Liver (tissue), 9 donors: ENCODE measurements around the gene UGT1A5. TPM values are rescaled to one million over a fixed set of nuclear protein-coding genes. Genes with fewer than 3 reads are reported as not detected.

Experiments
- DNase-seq: peaks from one replicate; pipeline ENCODE4 v3.0.0-alpha.2; 2017; ENCODE audit warnings: low spot score
- H3K27ac ChIP-seq, 2 donors: one replicate each; pipeline ENCODE4 v1.7.0; 2013; ENCODE audit warnings: inconsistent platforms in 2 of 2, low read length in 2 of 2, control low read depth in 1 of 2, low read depth in 1 of 2, mild to moderate bottlenecking in 1 of 2
- H3K27me3 ChIP-seq, 4 donors: one replicate each; pipeline versions ENCODE4 v1.6.1 to v1.7.0; 2013; ENCODE audit warnings: low read length in 3 of 4, inconsistent platforms in 1 of 4, mild to moderate bottlenecking in 1 of 4, moderate library complexity in 1 of 4; ENCODE audit not compliant: control insufficient read depth in 4 of 4, insufficient read depth in 4 of 4
- H3K36me3 ChIP-seq, 4 donors: one replicate each; pipeline versions ENCODE4 v1.6.1 to v1.7.0; 2013; ENCODE audit warnings: low read length in 3 of 4, mild to moderate bottlenecking in 3 of 4, low read depth in 1 of 4, moderate library complexity in 1 of 4; ENCODE audit not compliant: control insufficient read depth in 4 of 4, insufficient read depth in 3 of 4
- H3K4me1 ChIP-seq, 4 donors: one replicate each; pipeline versions ENCODE4 v1.6.1 to v1.7.0; 2013; ENCODE audit warnings: low read length in 3 of 4, mild to moderate bottlenecking in 3 of 4, moderate library complexity in 1 of 4; ENCODE audit not compliant: control insufficient read depth in 4 of 4, insufficient read depth in 4 of 4
- H3K4me3 ChIP-seq, 3 donors: one replicate each; pipeline versions ENCODE4 v1.6.1 to v1.7.0; 2013; ENCODE audit warnings: low read length in 3 of 3, control low read depth in 1 of 3, low read depth in 1 of 3, mild to moderate bottlenecking in 1 of 3
- H3K9ac ChIP-seq, 2 donors: one replicate each; pipeline ENCODE4 v1.7.0; 2013; ENCODE audit warnings: low read length in 2 of 2, mild to moderate bottlenecking in 2 of 2, moderate library complexity in 2 of 2, control low read depth in 1 of 2, low read depth in 1 of 2
- H3K9me3 ChIP-seq, 4 donors: one replicate each; pipeline versions ENCODE4 v1.6.1 to v1.7.0; 2013; ENCODE audit warnings: low read length in 3 of 4; ENCODE audit not compliant: control insufficient read depth in 4 of 4
- ATF3 ChIP-seq: IDR thresholded peaks from 2 replicates; pipeline ENCODE4 v1.6.1; 2016; ENCODE audit warnings: antibody characterized with exemption
- CTCF ChIP-seq: fragments of 150-350 bp; IDR thresholded peaks from 2 replicates; pipeline ENCODE4 v1.5.1; 2017; ENCODE audit warnings: improper control_type of control experiment, low read depth, low read length; ENCODE audit not compliant: missing input control
- FOXA1 ChIP-seq: IDR thresholded peaks from 2 replicates; pipeline ENCODE4 v1.6.1; 2016; ENCODE audit warnings: antibody characterized with exemption
- FOXA2 ChIP-seq: IDR thresholded peaks from 2 replicates; pipeline ENCODE4 v1.6.1; 2016; ENCODE audit warnings: antibody characterized with exemption
- GABPA ChIP-seq, 2 donors: IDR thresholded peaks in 1 of 2; conservative IDR thresholded peaks in 1 of 2; 2 replicates each; pipeline ENCODE4 v1.6.1; 2016; ENCODE audit warnings: antibody characterized with exemption in 2 of 2, mild to moderate bottlenecking in 1 of 2, moderate library complexity in 1 of 2
- HNF4A ChIP-seq, 2 donors: conservative IDR thresholded peaks; 2 replicates each; pipeline ENCODE4 v1.6.1; 2016; ENCODE audit warnings: antibody characterized with exemption in 2 of 2, mild to moderate bottlenecking in 2 of 2
- HNF4G ChIP-seq: IDR thresholded peaks from 2 replicates; pipeline ENCODE4 v1.6.1; 2016; ENCODE audit warnings: antibody characterized with exemption
- JUND ChIP-seq, 2 donors: IDR thresholded peaks; 2 replicates each; pipeline ENCODE4 v1.6.1; 2016; ENCODE audit warnings: antibody characterized with exemption in 2 of 2
- MAX ChIP-seq: IDR thresholded peaks from 2 replicates; pipeline ENCODE4 v1.6.1; 2016; ENCODE audit warnings: antibody characterized with exemption
- NR2F2 ChIP-seq: IDR thresholded peaks from 2 replicates; pipeline ENCODE4 v1.6.1; 2016; ENCODE audit warnings: antibody characterized with exemption
- REST ChIP-seq: IDR thresholded peaks from 2 replicates; pipeline ENCODE4 v1.6.1; 2016; ENCODE audit warnings: antibody characterized with exemption, mild to moderate bottlenecking
- RXRA ChIP-seq, 2 donors: IDR thresholded peaks; 2 replicates each; pipeline ENCODE4 v1.6.1; 2017 to 2018; ENCODE audit warnings: antibody characterized with exemption in 2 of 2, mild to moderate bottlenecking in 1 of 2
- SP1 ChIP-seq: IDR thresholded peaks from 2 replicates; pipeline ENCODE4 v1.6.1; 2018; ENCODE audit warnings: antibody characterized with exemption, mild to moderate bottlenecking
- TAF1 ChIP-seq: conservative IDR thresholded peaks from 2 replicates; pipeline ENCODE4 v1.6.1; 2016; ENCODE audit warnings: antibody characterized with exemption, mild to moderate bottlenecking
- YY1 ChIP-seq: IDR thresholded peaks from 2 replicates; pipeline ENCODE4 v1.6.1; 2016; ENCODE audit warnings: antibody characterized with exemption, mild to moderate bottlenecking
- WGBS: extraction: QIAGEN DNeasy Blood & Tissue Kit; methylation state at CpG from one replicate; pipeline ENCODE4 v1.1.7; 2013; 5-methylcytosine and 5-hydroxymethylcytosine counted together
- polyA plus RNA-seq, 2 donors: library from polyadenylated mRNA; stranded (reverse) in 1 of 2; unstranded in 1 of 2; fragments of 200-250 nt in 1 of 2; fragments of >200 nt in 1 of 2; fragmentation: Nextera tagmentation in 1 of 2; extraction: Ambion mirVana in 1 of 2; gene quantifications; one replicate each; pipeline versions ENCODE4 v1.2.1 to v1.2.3, GENCODE V29; 2013 to 2015
- total RNA-seq, 2 donors: library from RNA; depleted of rRNA; stranded (reverse); fragments of >200 nt; gene quantifications; one replicate each; pipeline ENCODE4 v1.2.3, GENCODE V29; 2014
- donor health status: healthy.
- donor health status: healthy.
- donor health status: healthy.
- donor health status: healthy.
- donor health status: healthy.

UGT1A5 gene
- total and polyA plus RNA-seq, 4 donors = 0.14 to 1.8 (median 1.6) TPM; not detected in 1

GRCh38 chr2:233807966-233808935, 95.5 kb downstream of the UGT1A5 start:
- Histone ChIP-seq H3K9ac (no peak overlapping the region), H3K4me1 (no peaks in the 10 kb centered on the region), H3K9me3 (no peaks in the 10 kb centered on the region), H3K36me3 (no peaks in the 10 kb centered on the region), H3K27me3 (no peaks in the 10 kb centered on the region), H3K27ac (no peak overlapping the region), H3K4me3 (no peak overlapping the region)
- 82% methylated on average over 10 of the region's 10 CpGs for WGBS
- TF ChIP-seq JUND (IDR thresholded peaks at IDR 0.05) = no peak
- TF ChIP-seq TAF1 = no peak
- no peak for TF ChIP-seq SP1
- no peak for TF ChIP-seq RXRA (IDR thresholded peaks at IDR 0.05)
- no peak for TF ChIP-seq FOXA2
- no peak for TF ChIP-seq HNF4A (conservative IDR thresholded peaks at IDR 0.05)
- TF ChIP-seq REST = no peak
- TF ChIP-seq YY1 = no peak
- TF ChIP-seq CTCF = no peak
- TF ChIP-seq GABPA (IDR thresholded peaks at IDR 0.05 in 1 of 2, conservative IDR thresholded peaks at IDR 0.05 in 1 of 2) = no peak
- no peak for DNase-seq

GRCh38 chr2:233810385-233810784, 97.7 kb downstream of the UGT1A5 start:
- WGBS = 92% methylated on average over 6 of the region's 6 CpGs
- Histone ChIP-seq H3K27me3 (no peaks in the 10 kb centered on the region), H3K4me1 (no peaks in the 10 kb centered on the region), H3K27ac (no peak overlapping the region), H3K36me3 (no peaks in the 10 kb centered on the region), H3K4me3 (no peak overlapping the region), H3K9ac (no peak overlapping the region), H3K9me3 (no peaks in the 10 kb centered on the region)
- TF ChIP-seq CTCF = no peak
- TF ChIP-seq RXRA (IDR thresholded peaks at IDR 0.05) = no peak
- no peak for TF ChIP-seq REST
- no peak for TF ChIP-seq ATF3
- TF ChIP-seq HNF4G = no peak
- TF ChIP-seq FOXA1 = no peak
- TF ChIP-seq MAX = no peak
- no peak for TF ChIP-seq NR2F2
- no peak for DNase-seq
